HG02763 (cell line): ENCODE measurements around the gene KIN.
"Not testable (repeated sequence)": the region's sequence is repeated elsewhere in the genome, so short reads cannot be mapped to it uniquely, and the experiment has no call there.

Experiments
- ATAC-seq: cut with Tn5 transposase; IDR thresholded peaks from one replicate; pipeline ENCODE4 v1.9.1; 2021; ENCODE audit warnings: mild to moderate bottlenecking, moderate library complexity; ENCODE audit not compliant: unreplicated experiment

Gene KIN

GRCh38 chr10:7795605-7796004 lies 7.8 kb upstream of the KIN start:
- ATAC-seq: no peak

DNA sequence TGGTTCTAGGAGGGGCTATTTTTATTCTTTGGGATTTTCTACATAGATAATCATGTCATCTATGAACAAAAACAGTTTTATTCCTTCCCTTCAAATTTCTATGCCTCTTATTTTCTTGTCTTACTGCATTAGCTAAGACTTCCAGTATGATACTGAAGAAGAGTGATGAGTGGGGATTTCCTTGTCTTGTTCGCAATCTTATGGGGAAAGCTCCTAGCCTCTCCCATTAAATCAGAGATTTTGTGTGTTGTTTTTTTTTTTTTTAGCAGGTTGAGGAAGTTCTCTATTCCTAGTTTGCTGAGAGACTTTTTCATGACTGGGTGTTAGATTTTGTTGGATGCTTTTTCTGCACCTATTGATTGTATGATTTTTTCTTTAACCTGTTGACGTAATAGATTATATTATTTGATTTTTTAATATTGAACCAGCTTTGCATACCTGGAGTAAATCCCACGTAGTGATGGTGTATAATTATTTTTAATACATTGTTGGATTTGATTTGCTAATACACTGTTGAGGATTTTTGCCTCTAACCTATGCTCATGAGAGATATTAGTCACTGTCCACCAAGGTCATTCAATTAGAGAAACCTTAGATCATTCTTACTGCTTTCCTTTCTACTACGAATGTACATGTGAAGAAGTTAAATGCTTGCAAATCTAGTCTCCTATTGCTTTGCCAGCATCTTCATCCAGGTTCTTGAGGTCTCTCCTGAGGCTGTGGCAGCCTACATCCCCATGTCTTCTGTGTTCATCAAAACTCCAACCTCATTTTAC lies 6.6 kb upstream of the KIN start:
- no peak for ATAC-seq

GRCh38 chr10:7792541-7792940 lies 4.7 kb upstream of the KIN start:
- no peak for ATAC-seq

- no peak for ATAC-seq
These were observed 1.6 kb upstream of the KIN start for GRCh38 chr10:7789390-7789789.

DNA sequence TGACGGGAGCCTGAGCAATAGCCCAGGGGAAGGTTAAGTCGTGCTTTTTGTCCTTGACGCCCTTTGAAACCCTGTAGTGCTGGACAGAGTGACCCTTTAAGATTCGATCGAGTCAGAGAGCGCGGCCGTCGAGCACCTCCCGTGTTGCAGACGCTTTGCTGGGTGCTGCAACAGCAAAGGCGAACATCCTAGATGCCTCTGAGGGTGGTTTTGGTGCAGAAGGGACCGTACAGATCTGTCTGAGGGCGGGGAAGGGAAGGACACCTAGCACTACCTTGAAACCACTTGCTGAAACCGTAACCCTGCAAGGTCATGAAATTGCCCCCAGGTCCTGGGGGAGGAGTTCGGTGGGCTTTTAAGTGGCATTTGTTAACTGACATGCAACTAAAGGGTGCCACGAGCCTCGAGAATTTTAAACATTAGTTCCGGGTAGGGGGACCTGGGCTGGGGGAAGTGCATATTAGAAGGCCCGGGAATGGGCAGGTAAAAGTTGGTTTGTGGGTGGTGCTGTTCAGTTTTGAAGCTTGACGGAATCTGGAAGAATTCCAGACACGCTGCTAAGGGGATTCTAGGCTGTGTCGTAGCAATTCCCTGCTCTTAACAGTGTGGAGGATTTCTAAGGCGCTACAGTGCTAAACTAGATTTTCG lies 970 bp upstream of the KIN start:
- peak; percentile 8 for ATAC-seq

DNA sequence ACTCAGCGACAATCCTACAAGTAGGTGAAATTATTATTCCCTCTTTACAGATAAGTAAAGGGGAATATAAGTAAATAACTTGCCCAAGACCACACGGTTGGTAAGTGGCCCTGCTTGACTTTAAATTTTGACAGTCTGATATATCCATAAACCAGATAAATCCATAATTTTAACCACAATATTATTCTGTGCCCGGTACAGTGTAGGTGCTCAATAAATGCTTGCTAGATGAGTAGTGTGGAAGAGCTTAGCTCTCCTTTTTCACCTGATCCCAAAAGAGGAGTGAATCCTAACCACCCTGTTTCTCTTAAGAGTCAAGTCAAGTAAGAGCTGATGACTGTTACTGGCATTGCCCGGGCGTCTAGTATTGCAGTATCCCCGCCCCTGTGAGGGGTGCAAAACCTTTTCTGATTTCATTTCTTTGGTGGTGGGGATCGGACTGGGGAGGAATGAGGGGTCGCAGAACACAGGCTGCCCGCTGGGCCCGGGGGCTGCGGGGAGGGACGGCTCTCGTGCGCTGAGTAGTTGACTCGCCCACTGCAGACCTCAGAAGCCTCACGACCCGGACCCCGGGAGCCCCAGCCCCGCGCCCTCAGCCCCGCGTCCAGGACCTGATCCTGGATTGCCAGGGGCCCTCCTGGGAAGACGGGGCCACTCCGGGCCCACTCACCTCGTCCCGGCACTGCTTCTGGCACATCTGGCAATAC lies 490 bp downstream of the KIN start:
- peak; percentile 2 for ATAC-seq

DNA sequence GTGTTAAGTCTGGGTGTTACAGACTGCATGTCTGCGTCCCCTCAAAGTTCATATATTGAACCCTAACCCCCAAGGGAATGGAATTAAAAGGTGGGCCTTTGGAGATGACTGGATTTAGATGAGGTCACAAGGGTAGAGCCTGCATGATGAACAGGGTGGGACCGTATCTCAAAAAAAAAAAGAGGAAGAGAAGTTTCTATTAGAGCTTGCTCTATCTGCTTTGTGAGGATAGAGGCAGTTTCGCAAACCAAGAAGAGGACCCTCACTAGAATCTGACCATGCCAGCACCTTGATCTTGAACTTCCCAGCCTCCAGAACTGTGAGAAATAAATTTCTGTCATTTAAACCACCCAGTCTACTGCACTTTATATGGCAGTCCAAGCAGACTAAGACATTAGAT lies 1.4 kb downstream of the KIN start:
- no peak for ATAC-seq

- not testable (repeated sequence) for ATAC-seq
These were observed 5.6 kb downstream of the KIN start for GRCh38 chr10:7782194-7782593.

DNA sequence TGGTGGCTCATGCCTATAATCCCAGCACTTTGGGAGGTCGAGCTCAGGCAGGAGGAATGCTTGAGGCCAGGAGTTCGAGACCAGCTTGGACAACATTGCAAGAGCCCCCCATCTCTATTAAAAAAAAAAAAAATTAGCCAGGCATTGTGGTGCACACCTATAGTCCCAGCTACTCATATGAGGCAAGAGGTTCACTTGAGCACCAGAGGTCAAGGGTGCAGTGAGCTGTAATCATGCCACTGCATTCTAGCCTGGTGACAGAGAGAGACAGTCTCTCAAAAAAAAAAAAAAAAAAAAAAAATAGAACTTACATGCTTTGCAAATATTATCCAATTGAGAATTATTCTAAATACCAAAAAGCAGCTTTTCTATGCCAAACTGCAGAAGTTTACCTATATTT lies 11.0 kb downstream of the KIN start:
- no peak for ATAC-seq

- no peak for ATAC-seq
These were observed 13.7 kb downstream of the KIN start for GRCh38 chr10:7773845-7774801.

DNA sequence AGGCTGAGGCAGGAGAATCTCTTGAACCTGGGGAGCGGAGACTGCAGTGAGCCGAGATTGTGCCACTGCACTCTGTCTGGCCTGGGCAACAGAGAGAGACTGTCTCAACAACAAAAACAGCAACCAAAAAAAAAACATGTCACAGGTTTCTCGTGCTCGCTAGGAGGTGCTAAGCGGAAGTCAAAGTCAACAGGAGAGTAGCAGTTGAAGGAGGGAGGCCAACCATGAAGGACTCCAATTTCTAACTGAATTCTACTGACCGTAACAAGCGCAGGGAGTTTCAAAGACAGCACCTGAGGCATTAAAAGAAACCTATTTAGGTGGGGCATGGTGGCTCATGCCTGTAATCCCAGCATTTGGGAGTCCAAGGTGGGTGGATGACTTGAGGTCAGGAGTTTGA lies 19.4 kb downstream of the KIN start:
- ATAC-seq: no peak

- ATAC-seq: no peak
These were observed 20.6 kb downstream of the KIN start for GRCh38 chr10:7767209-7767608.

DNA sequence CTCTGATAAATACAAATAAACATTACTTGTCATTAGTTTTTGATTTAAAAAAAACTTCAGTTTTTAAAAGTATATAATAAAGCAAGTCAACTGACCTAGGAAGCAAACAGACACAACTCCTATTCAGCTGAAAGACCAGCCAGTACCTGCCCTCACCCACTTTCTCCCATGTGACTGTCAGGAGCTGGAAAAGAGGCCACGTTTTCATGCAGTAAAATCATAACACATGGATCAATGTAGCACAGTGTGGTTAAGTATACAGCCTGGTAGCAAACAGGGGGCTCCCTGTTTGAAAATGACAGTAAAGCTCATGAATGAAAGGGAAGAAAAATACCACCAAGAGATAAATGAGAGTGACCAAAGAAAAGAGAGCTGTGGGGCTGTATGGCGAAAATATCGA lies 21.6 kb downstream of the KIN start:
- ATAC-seq: no peak

GRCh38 chr10:7763929-7764328 lies 23.9 kb downstream of the KIN start:
- ATAC-seq: no peak

GRCh38 chr10:7756360-7756992 lies 31.3 kb downstream of the KIN start:
- ATAC-seq: no peak

DNA sequence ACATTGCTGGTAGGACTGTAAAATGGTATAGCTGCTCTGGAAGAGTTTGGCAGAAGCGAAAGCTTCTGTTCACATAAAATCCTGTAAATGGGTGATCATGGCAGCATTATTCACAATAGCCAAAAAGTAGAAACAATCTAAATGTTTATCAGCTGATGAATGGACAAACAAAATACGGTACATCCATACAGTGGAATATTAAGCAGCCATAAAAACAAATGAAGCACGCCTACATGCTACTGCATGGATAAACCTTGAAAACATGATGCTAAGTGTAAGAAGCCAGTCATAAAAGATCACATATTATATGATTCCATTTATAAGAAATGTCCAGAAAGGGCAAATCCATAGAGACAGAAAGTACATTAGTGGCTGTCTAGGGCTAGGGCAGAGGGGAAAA lies 32.7 kb downstream of the KIN start:
- no peak for ATAC-seq

GRCh38 chr10:7752251-7752650 lies 35.5 kb downstream of the KIN start:
- no peak for ATAC-seq

- no peak for ATAC-seq
These were observed 37.6 kb downstream of the KIN start for GRCh38 chr10:7750222-7750621.

DNA sequence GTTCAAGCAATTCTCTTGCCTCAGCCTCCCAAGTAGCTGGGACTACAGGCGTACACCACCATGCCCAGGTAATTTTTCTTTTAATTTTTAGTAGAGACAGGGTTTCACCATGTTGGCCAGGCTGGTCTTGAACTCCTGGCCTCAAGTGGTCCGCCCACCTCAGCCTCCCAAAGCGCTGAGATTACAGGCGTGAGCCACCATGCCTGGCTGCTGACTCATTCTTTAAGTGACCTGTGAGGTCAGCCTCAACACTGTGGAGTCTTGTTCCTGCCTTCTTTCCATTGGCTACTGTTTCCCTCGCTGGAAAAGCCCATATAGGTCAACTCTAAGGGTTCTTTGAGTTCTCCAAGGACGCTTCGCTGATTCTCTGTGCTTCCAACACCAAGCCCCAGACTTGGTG lies 39.2 kb downstream of the KIN start:
- not testable (repeated sequence) for ATAC-seq

GRCh38 chr10:7744307-7744706 lies 43.5 kb downstream of the KIN start:
- ATAC-seq: no peak
